CD14-positive monocyte (primary cell): ENCODE results near the gene RASA4B. TPM values are rescaled to one million over a fixed set of nuclear protein-coding genes. Genes with fewer than 3 reads are reported as not detected.

Experiments used
- DNase-seq, 3 donors: peaks; one replicate each; pipeline ENCODE4 v3.0.0-alpha.2; 2011 to 2022
- H2AFZ ChIP-seq: 2 replicates; pipeline ENCODE4 v1.6.0; 2012; ENCODE audit warnings: mild to moderate bottlenecking, low read depth, low read length, inconsistent platforms; ENCODE audit not compliant: insufficient read depth, poor library complexity, severe bottlenecking
- H3K27ac ChIP-seq, 2 donors: 1 replicate in 1 of 2; 2 replicates in 1 of 2; pipeline ENCODE4 v1.5.1; 2012 to 2013; ENCODE audit warnings: low read length in 2 of 2, control low read depth in 1 of 2, inconsistent platforms in 1 of 2, low read depth in 1 of 2, mild to moderate bottlenecking in 1 of 2
- H3K27me3 ChIP-seq, 2 donors: one replicate each; pipeline versions ENCODE4 v1.6.0 to v1.6.1; 2011 to 2013; ENCODE audit warnings: low read length in 2 of 2; ENCODE audit not compliant: control insufficient read depth in 2 of 2, insufficient read depth in 2 of 2
- H3K36me3 ChIP-seq, 2 donors: replicated peaks in 1 of 2; 1 replicate in 1 of 2; 2 replicates in 1 of 2; pipeline versions ENCODE4 v1.5.1 to v1.6.1; 2012 to 2013; ENCODE audit warnings: low read length in 2 of 2, control low read depth in 1 of 2, inconsistent platforms in 1 of 2, mild to moderate bottlenecking in 1 of 2; ENCODE audit not compliant: insufficient read depth in 2 of 2, control insufficient read depth in 1 of 2
- H3K4me1 ChIP-seq, 2 donors: 1 replicate in 1 of 2; 2 replicates in 1 of 2; pipeline versions ENCODE4 v1.5.1 to v1.6.1; 2012 to 2013; ENCODE audit warnings: low read length in 2 of 2, control low read depth in 1 of 2, inconsistent platforms in 1 of 2, mild to moderate bottlenecking in 1 of 2, moderate library complexity in 1 of 2; ENCODE audit not compliant: insufficient read depth in 2 of 2, control insufficient read depth in 1 of 2
- H3K4me2 ChIP-seq: replicated peaks from 2 replicates; pipeline ENCODE3; 2012; ENCODE audit warnings: low read length, moderate library complexity, mild to moderate bottlenecking; ENCODE audit not compliant: poor library complexity, severe bottlenecking; ENCODE audit errors: extremely low read depth
- H3K4me3 ChIP-seq, 3 experiments: fragments of 200-600 bp in 1 of 3; sonication (generic) in 1 of 3; replicated peaks in 1 of 3; 1 replicate in 2 of 3; 2 replicates in 1 of 3; pipeline ENCODE4 v1.5.1; 2011 to 2013; ENCODE audit warnings: low read length in 3 of 3, mild to moderate bottlenecking in 3 of 3, control low read depth in 2 of 3, low read depth in 2 of 3, inconsistent platforms in 1 of 3, moderate library complexity in 1 of 3
- H3K79me2 ChIP-seq: 2 replicates; pipeline ENCODE4 v1.6.0; 2012; ENCODE audit warnings: mild to moderate bottlenecking, control low read depth, inconsistent platforms, low read length, moderate library complexity; ENCODE audit not compliant: insufficient read depth
- H3K9ac ChIP-seq: 2 replicates; pipeline ENCODE4 v1.6.0; 2017; ENCODE audit warnings: low read length, mild to moderate bottlenecking; ENCODE audit not compliant: insufficient read depth, poor library complexity, severe bottlenecking
- H3K9me3 ChIP-seq, 2 donors: replicated peaks in 1 of 2; 1 replicate in 1 of 2; 2 replicates in 1 of 2; pipeline versions ENCODE4 v1.5.1 to v1.6.1; 2012 to 2013; ENCODE audit warnings: low read length in 2 of 2, control low read depth in 1 of 2; ENCODE audit not compliant: control insufficient read depth in 1 of 2, insufficient read depth in 1 of 2
- H4K20me1 ChIP-seq: 2 replicates; pipeline ENCODE4 v1.6.0; 2012; ENCODE audit warnings: mild to moderate bottlenecking, low read length, control low read depth, moderate library complexity; ENCODE audit not compliant: insufficient read depth
- H3K27ac Mint-ChIP-seq, 7 donors: one replicate each; pipeline ENCODE4 v1.8.0; 2020; ENCODE audit warnings: mild to moderate bottlenecking in 7 of 7, mixed read lengths in 7 of 7, moderate library complexity in 6 of 7, inconsistent platforms in 2 of 7
- H3K27me3 Mint-ChIP-seq, 3 donors: one replicate each; pipeline ENCODE4 v1.8.0; 2021 to 2022; ENCODE audit warnings: low read depth in 3 of 3, mild to moderate bottlenecking in 3 of 3, mixed read lengths in 3 of 3, moderate library complexity in 3 of 3, inconsistent platforms in 1 of 3
- H3K36me3 Mint-ChIP-seq, 2 donors: one replicate each; pipeline ENCODE4 v1.8.0; 2020; ENCODE audit warnings: mixed read lengths in 2 of 2, inconsistent platforms in 1 of 2, mild to moderate bottlenecking in 1 of 2
- H3K4me1 Mint-ChIP-seq: one replicate; pipeline ENCODE4 v1.8.0; 2020; ENCODE audit warnings: mild to moderate bottlenecking, mixed read lengths
- H3K4me3 Mint-ChIP-seq, 2 donors: one replicate each; pipeline ENCODE4 v1.8.0; 2020; ENCODE audit warnings: mild to moderate bottlenecking in 2 of 2, mixed read lengths in 2 of 2, moderate library complexity in 1 of 2
- H3K9me3 Mint-ChIP-seq, 7 donors: one replicate each; pipeline ENCODE4 v1.8.0; 2020 to 2022; ENCODE audit warnings: mixed read lengths in 7 of 7, mild to moderate bottlenecking in 6 of 7, moderate library complexity in 6 of 7, inconsistent platforms in 2 of 7
- CTCF ChIP-seq: fragments of 200-600 bp; IDR thresholded peaks from one replicate; pipeline ENCODE4 v1.8.0; 2022; ENCODE audit warnings: antibody characterized with exemption, mild to moderate bottlenecking
- WGBS: methylation state at CpG from one replicate; pipeline ENCODE4 v1.1.5; 2013; ENCODE audit warnings: missing lambda C conversion rate; ENCODE audit not compliant: insufficient coverage; 5-methylcytosine and 5-hydroxymethylcytosine counted together
- intact Hi-C, 2 donors: fragments of 100-400 bp; cut with micrococcal nuclease; formaldehyde crosslinking; loops; one replicate each; pipeline versions ENCODE4 v1.15.0 to v1.15.1; 2023
- polyA plus RNA-seq, 3 donors: library from polyadenylated mRNA; depleted of rRNA in 1 of 3; unstranded in 2 of 3; stranded (reverse) in 1 of 3; fragments of 300-500 nt in 2 of 3; fragments of >200 nt in 1 of 3; fragmentation: Illumina TruSeq in 2 of 3; gene quantifications; 1 replicate in 2 of 3; 2 replicates in 1 of 3; pipeline ENCODE4 v1.2.3, GENCODE V29; 2012 to 2021

The RASA4B gene
- polyA plus RNA-seq, 3 donors: 6.3 to 24.1 (median 20.1) TPM

DNA sequence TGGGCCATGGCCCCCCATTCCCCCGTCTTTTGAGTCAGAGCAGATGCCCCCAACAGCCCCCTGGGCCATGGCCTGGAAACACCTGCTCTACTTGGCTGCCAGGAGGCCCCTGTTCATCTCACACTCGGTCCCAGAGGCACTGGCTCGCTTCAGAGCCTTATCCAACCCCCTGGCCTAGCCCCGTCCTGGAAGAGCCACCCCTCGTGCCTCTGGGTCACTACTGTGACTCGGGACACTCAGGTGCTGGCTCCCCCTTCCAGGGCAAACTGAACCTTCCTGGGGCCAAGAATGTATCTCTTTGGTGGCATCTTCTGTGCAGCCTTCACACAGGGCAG is 45.8 kb downstream of the RASA4B start:
- no peaks in the 10 kb centered on the region for H3K4me1 ChIP-seq
- peak overlapping the region in 1 of 7 donors; percentile 32 for H3K27ac Mint-ChIP-seq
- no peak overlapping the region for H3K4me2 ChIP-seq
- H3K27ac ChIP-seq: no peak overlapping the region
- H3K27me3 Mint-ChIP-seq: peaks cover 0 to 2% (median 0%) of the 10 kb centered on the region in 3 donors
- H3K4me3 ChIP-seq: no peak overlapping the region
- H3K9me3 ChIP-seq: no peaks in the 10 kb centered on the region
- intact Hi-C loops: no loop called here
- H3K36me3 ChIP-seq: peaks cover 15 to 19% of the 10 kb centered on the region in 2 donors
- no peaks in the 10 kb centered on the region for H3K27me3 ChIP-seq
- no peak overlapping the region for H2AFZ ChIP-seq
- peaks cover 12 to 25% of the 10 kb centered on the region in 2 donors for H3K36me3 Mint-ChIP-seq
- TF ChIP-seq CTCF: no peak
- H3K79me2 ChIP-seq: no peaks in the 10 kb centered on the region
- peaks cover 3% of the 10 kb centered on the region for H3K4me1 Mint-ChIP-seq
- no peak overlapping the region for H3K4me3 Mint-ChIP-seq
- 95% methylated on average over 6 of the region's 6 CpGs for WGBS
- H3K9me3 Mint-ChIP-seq: no peaks in the 10 kb centered on the region
- DNase-seq: no peak
- H3K9ac ChIP-seq: no peak overlapping the region
- peaks cover 9% of the 10 kb centered on the region for H4K20me1 ChIP-seq

GRCh38 chr7:102469972-102470825 is 47.4 kb downstream of the RASA4B start:
- Histone ChIP-seq H3K4me1 (peaks cover 7 to 8% of the 10 kb centered on the region in 2 donors), H3K9me3 (no peaks in the 10 kb centered on the region), H3K27me3 (no peaks in the 10 kb centered on the region), H4K20me1 (peaks cover 9% of the 10 kb centered on the region), H3K27ac (no peak overlapping the region), H3K79me2 (no peaks in the 10 kb centered on the region), H3K9ac (no peak overlapping the region), H3K4me2 (no peak overlapping the region), H3K36me3 (peaks cover 15 to 19% of the 10 kb centered on the region in 2 donors), H3K4me3 (no peak overlapping the region), H2AFZ (no peak overlapping the region)
- Mint-ChIP-seq H3K36me3 (peaks cover 14 to 22% of the 10 kb centered on the region in 2 donors), H3K27me3 (peaks cover 0 to 2% (median 2%) of the 10 kb centered on the region in 3 donors), H3K4me1 (peaks cover 14% of the 10 kb centered on the region), H3K27ac (no peak overlapping the region), H3K9me3 (no peaks in the 10 kb centered on the region), H3K4me3 (no peak overlapping the region)
- TF ChIP-seq CTCF: no peak
- intact Hi-C loops: loop anchor here in 1 of 2 donors (10.0 kb wide), 1 partner anchor 185 kb away; the partner anchor contains the start of gene SH2B2
- DNase-seq: no peak
- WGBS: 89% methylated on average over 13 of the region's 20 CpGs
